Body of pancreas (tissue), 4 donors: Measurements from ENCODE around the gene DNAH7.

Experiments used
- POLR2A ChIP-seq, 3 donors: fragments of 450-650 bp; IDR thresholded peaks; one replicate each; pipeline ENCODE4 v1.6.1; 2016; ENCODE audit warnings: antibody characterized with exemption in 3 of 3, mild to moderate bottlenecking in 2 of 3
- TF ChIP-seq, protein P1 (sequence below), 7 experiments: fragments of 450-650 bp in 4 of 7; fragments of 200-600 bp in 3 of 7; sonication (generic) in 3 of 7; IDR thresholded peaks; one replicate each; pipeline ENCODE4 v1.5.1; 2016 to 2019; ENCODE audit warnings: antibody characterized with exemption in 7 of 7

DNA sequence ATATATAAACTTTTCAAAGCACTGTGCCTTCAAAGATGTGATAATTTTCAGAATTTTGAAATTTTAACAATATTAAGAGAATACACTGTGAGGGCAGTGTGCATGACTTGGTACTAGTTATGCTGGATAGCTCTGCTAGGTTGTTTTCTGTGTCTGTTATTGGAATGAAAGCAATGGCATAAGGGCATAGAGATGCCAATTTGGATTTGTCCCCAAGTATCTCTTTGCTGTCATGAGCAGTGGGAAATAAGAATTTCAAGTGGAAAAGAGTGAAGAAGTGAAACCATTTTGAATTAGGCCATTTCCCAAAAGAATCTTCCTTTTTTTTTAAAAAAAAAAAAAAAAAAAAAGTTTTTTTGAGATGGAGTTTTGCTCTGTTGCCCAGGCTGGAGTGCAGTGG lies 334.8 kb downstream of the DNAH7 start:
- no peak for TF ChIP-seq POLR2A (IDR thresholded peaks at IDR 0.05)
- TF ChIP-seq, protein P1, sequence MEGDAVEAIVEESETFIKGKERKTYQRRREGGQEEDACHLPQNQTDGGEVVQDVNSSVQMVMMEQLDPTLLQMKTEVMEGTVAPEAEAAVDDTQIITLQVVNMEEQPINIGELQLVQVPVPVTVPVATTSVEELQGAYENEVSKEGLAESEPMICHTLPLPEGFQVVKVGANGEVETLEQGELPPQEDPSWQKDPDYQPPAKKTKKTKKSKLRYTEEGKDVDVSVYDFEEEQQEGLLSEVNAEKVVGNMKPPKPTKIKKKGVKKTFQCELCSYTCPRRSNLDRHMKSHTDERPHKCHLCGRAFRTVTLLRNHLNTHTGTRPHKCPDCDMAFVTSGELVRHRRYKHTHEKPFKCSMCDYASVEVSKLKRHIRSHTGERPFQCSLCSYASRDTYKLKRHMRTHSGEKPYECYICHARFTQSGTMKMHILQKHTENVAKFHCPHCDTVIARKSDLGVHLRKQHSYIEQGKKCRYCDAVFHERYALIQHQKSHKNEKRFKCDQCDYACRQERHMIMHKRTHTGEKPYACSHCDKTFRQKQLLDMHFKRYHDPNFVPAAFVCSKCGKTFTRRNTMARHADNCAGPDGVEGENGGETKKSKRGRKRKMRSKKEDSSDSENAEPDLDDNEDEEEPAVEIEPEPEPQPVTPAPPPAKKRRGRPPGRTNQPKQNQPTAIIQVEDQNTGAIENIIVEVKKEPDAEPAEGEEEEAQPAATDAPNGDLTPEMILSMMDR (IDR thresholded peaks at IDR 0.05): no peak
